Dedifferentiated amniotic fluid mesenchymal stem cell (primary cell): ENCODE results near the gene VPS33A.

Experiments used
- DNase-seq: peaks from one replicate; pipeline ENCODE4 v3.0.0-alpha.2; 2016; ENCODE audit errors: extremely low spot score

VPS33A gene

DNA sequence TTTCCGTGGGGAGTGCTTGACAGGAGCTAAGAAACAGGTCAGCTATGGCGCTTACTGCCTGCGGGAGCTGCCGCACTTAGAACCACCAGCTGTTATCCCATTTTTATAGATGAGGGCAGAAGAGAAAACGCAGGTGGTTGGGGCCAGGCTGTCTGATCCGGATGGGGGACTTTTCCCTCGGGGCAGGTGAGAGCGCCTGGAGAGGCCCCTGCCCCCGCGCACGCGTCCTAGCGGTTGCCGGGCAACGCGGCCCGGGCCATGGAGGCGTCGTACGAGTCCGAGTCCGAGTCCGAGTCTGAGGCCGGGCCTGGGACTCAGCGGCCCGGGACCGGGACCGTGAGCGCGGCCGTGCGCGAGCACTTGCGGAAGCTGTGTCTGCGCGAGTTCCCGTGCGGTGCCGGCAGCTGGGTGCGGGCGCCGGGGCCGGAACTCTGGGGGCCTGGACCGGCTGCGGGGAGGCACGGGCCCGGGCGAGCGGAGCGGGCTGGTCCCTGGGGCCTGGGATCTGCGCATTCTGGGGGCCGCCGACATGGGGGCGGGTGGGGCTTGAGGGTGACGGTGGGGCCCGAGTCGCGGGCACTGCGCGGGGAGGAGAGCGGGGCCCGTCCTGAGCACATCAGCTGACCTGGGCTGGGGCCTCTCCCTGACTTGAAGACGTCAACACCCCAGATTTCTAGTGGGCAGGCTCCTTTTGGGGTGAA is 83.3 kb downstream of the VPS33A start, which contains the start of gene LRRC43:
TSS of gene LRRC43 (plus strand) at position 237 of the 701 bp plus-strand sequence. CDS start at position 259, 22 bp downstream.
- no peak for DNase-seq
